IPS-NIHi7 (cell line): ENCODE measurements around the gene MPND.

Experiments
- DNase-seq: peaks from one replicate; pipeline ENCODE4 v3.0.0; 2012; ENCODE audit warnings: mixed read lengths; ENCODE audit errors: extremely low spot score

The MPND gene

GRCh38 chr19:4401769-4402170 lies 58.4 kb downstream of the MPND start:
- DNase-seq: no peak

GRCh38 chr19:4402171-4403004 lies 59.0 kb downstream of the MPND start, which contains the start of gene CHAF1A:
TSS of gene CHAF1A (plus strand) at chr19:4402640. CDS start at chr19:4402763, 123 bp downstream.
- DNase-seq: peak; percentile 99

- no peak for DNase-seq
These were observed 59.8 kb downstream of the MPND start for GRCh38 chr19:4403005-4403761.

- no peak for DNase-seq
These were observed 62.6 kb downstream of the MPND start for GRCh38 chr19:4405977-4406376.

DNA sequence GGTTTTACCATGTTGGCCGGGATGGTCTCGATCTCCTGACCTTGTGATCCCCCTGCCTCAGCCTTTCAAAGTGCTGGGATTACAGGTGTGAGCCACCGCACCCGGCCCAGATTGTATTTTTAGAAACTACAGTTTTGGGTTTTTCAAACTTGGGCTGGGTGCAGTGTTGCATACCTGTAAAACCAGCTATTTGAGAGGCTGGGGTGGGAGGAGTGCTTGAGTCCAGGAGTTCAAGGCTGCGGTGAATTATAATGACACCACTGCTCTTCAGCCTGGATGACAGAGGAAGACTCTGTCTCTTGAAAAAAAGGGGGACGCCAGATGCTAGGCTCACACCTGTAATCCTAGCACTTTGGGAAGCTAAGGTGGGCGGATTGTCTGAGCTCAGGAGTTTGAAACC lies 63.3 kb downstream of the MPND start:
- DNase-seq: no peak

DNA sequence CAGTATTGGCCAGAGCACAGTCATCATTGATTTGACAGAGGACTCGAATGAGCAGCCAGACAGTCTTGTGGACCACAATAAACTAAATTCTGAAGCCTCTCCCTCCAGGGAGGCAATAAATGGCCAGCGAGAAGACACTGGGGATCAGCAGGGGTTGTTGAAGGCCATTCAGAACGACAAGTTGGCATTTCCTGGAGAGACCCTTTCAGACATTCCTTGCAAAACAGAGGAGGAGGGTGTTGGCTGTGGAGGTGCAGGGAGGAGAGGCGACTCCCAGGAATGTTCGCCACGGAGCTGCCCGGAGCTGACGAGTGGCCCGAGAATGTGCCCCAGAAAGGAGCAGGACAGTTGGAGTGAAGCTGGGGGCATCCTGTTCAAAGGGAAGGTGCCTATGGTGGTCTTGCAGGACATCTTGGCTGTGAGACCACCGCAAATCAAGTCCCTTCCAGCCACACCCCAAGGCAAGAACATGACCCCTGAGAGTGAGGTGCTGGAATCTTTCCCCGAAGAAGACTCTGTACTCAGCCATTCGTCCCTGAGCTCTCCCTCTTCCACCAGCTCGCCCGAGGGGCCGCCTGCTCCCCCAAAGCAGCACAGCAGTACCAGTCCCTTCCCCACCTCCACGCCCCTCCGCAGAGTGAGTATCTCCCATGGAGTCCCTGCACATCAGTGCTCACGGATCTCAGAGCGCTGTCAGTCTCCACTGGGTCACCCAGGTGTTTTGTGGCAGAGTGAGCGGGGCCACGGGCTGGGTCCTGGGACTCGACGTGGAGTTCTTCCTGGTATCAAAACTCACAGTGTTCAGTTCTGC lies 66.0 kb downstream of the MPND start:
- peak; percentile 67 for DNase-seq
